ENCODE results near the gene CYP2D6. TPM values are rescaled to one million over a fixed set of nuclear protein-coding genes. Genes with fewer than 3 reads are reported as not detected.

Gene CYP2D6
- total and polyA plus RNA-seq, 12 donors: 0.20 to 16.2 (median 0.54) TPM; not detected in 3

DNA sequence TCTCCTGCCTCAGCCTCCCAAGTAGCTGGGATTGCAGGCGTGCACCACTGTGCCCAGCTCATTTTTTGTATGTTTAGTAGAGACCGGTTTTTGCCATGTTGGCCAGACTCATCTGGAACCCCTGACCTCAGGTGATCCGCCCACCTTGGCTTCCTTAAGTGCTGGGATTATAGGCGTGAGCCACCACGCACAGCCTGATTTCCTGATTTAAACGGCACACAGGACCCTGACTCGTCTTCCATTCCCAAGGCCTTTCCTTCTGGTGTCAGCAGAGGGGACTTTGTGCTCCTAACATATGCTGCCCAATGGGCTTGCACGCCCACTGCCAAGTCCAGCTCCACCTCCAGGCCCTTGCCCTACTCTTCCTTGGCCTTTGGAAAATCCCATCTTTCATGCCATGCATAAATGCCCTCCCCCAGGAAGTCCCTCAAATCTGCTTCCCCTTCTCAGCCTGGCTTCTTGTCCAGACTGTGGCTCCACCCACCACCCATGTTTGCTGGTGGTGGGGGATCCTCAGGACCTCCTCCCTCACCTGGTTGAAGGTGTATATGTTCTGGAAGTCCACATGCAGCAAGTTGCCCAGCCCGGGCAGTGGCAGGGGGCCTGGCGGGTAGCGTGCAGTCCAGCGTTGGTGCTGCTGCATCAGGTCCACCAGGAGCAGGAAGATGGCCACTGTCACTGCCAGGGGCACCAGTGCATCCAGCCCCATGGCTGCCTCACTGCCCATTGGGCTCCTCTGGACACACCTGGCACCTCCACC lies 23.9 kb upstream of the CYP2D6 start:
- no peaks in the 10 kb centered on the region for H3K4me1 ChIP-seq (replicated peaks in 1 of 2)
- TF ChIP-seq, protein P1, sequence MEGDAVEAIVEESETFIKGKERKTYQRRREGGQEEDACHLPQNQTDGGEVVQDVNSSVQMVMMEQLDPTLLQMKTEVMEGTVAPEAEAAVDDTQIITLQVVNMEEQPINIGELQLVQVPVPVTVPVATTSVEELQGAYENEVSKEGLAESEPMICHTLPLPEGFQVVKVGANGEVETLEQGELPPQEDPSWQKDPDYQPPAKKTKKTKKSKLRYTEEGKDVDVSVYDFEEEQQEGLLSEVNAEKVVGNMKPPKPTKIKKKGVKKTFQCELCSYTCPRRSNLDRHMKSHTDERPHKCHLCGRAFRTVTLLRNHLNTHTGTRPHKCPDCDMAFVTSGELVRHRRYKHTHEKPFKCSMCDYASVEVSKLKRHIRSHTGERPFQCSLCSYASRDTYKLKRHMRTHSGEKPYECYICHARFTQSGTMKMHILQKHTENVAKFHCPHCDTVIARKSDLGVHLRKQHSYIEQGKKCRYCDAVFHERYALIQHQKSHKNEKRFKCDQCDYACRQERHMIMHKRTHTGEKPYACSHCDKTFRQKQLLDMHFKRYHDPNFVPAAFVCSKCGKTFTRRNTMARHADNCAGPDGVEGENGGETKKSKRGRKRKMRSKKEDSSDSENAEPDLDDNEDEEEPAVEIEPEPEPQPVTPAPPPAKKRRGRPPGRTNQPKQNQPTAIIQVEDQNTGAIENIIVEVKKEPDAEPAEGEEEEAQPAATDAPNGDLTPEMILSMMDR (IDR thresholded peaks at IDR 0.05): no peak
- no peak for TF ChIP-seq POLR2A (IDR thresholded peaks at IDR 0.05)
- no peaks in the 10 kb centered on the region for H3K9me3 ChIP-seq (replicated peaks in 1 of 3)
- no peaks in the 10 kb centered on the region for H3K36me3 ChIP-seq (replicated peaks in 1 of 2)
- no peak for DNase-seq
- intact Hi-C loops (cut with DNase I): loop anchor here in 1 of 2 donors (10.0 kb wide), 1 partner anchor 120 kb away; no protein-coding TSS in a partner anchor
- no peak overlapping the region for H3K27ac ChIP-seq
- no peaks in the 10 kb centered on the region for H3K27me3 ChIP-seq
- 93 to 95% (median 94%) methylated on average over 9 to 12 of the region's 12 CpGs for WGBS, 4 donors
- no peak overlapping the region for H3K4me3 ChIP-seq

DNA sequence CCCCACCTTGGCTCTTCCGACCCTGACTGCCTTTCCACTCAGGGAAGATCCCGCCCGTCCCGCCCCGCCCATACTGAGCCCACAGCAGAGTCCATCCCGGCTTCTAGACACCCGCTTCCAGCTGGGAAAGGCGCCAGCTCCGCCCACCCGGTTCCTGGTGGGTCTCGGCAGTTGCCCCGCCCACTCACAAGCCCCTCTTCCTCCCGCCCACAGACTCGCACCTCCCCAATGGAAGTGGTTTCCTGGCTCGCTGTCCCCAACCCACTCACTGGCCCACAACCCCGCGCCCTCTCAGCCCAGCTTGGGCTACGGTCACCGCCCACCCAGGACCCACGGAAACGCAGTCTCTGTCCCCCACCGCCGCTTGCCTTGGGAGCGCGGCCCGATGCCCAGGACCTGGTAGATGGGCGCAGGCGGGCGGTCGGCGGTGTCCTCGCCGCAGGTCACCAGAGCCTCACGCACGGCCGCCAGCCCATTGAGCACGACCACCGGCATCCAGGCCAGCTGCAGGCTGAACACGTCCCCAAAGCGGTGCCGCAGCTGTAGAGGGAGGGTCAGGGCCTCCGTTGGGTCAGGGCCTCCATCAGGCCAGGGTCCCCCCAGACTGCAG lies 22.2 kb upstream of the CYP2D6 start:
- TF ChIP-seq, protein P1 (IDR thresholded peaks at IDR 0.05): no peak
- no peak for TF ChIP-seq POLR2A (IDR thresholded peaks at IDR 0.05)
- intact Hi-C loops (cut with DNase I): loop anchor here in 1 of 2 donors (10.0 kb wide), 1 partner anchor 118 kb away; no protein-coding TSS in a partner anchor
- H3K27ac ChIP-seq: no peak overlapping the region
- H3K4me1 ChIP-seq (replicated peaks in 1 of 2): no peaks in the 10 kb centered on the region
- H3K4me3 ChIP-seq: no peak overlapping the region
- DNase-seq: no peak
- H3K36me3 ChIP-seq (replicated peaks in 1 of 2): no peaks in the 10 kb centered on the region
- WGBS, 4 donors: 70 to 92% (median 81%) methylated on average over 14 to 42 of the region's 42 CpGs
- H3K9me3 ChIP-seq (replicated peaks in 1 of 3): no peaks in the 10 kb centered on the region
- H3K27me3 ChIP-seq: no peaks in the 10 kb centered on the region

DNA sequence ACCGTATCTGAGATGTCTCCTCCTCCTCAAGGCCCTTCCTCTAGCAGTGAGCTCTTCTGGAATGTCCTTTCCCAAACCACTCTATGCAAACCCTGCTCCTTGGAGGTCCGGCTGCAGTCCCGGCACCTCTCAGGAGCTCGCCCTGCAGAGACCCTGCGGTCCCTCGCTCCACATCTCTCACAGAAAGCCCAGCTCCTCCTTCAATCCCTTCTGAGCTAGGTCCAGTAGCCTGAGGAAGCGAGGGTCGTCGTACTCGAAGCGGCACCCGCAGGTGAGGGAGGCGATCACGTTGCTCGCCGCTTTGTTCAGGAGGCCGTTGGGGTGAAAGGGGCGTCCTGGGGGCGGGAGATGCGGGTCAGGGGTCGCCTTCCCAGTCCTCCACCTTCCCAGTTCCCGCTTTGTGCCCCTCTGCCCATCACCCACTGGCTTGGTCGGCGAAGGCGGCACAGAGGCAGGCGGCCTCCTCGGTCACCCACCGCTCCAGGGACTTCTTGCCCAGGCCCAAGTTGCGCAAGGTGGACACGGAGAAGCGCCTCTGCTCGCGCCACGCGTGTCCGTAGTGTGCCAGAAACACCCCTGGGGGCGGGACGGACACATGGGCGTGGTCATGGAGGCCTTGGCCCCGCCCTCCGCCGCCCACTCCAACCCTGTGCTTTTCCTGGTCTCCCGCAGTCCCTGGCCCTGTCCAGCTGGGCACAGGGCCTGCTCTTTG lies 21.5 kb upstream of the CYP2D6 start:
- H3K27me3 ChIP-seq: no peaks in the 10 kb centered on the region
- no peaks in the 10 kb centered on the region for H3K4me1 ChIP-seq (replicated peaks in 1 of 2)
- no peak for TF ChIP-seq POLR2A (IDR thresholded peaks at IDR 0.05)
- TF ChIP-seq, protein P1 (IDR thresholded peaks at IDR 0.05): no peak
- WGBS, 4 donors: 59 to 87% (median 84%) methylated on average over 35 to 43 of the region's 43 CpGs
- no peaks in the 10 kb centered on the region for H3K36me3 ChIP-seq (replicated peaks in 1 of 2)
- no peak for DNase-seq
- no peaks in the 10 kb centered on the region for H3K9me3 ChIP-seq (replicated peaks in 1 of 3)
- H3K27ac ChIP-seq: no peak overlapping the region
- intact Hi-C loops (cut with DNase I): loop anchor here in 1 of 2 donors (10.0 kb wide), 1 partner anchor 117 kb away; no protein-coding TSS in a partner anchor
- H3K4me3 ChIP-seq: no peak overlapping the region
